GM21576 (cell line): ENCODE data around the gene NYAP2.

Experiments used
- ATAC-seq: cut with Tn5 transposase; IDR thresholded peaks from one replicate; pipeline ENCODE4 v1.9.1; 2021; ENCODE audit warnings: mild to moderate bottlenecking, moderate library complexity; ENCODE audit not compliant: unreplicated experiment

The NYAP2 gene

DNA sequence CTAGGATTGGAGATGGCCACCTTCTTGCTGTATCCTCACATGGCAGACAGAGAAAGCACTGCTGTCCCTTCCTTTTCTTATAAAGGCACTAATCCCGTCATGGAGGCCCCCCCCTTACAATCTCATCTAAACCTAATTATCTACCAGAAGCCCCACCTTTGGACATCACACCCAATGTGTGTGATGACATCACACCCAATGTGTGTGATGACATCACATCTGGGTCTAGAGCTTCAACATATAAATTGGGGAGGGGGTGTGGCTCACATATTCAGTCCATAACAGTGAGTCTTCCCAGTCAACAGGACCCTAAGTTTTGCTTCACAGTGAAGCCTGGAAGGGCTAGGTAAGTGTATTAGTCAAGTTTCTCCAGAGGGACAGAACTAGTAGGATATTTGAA is 213.1 kb downstream of the NYAP2 start:
- no peak for ATAC-seq

DNA sequence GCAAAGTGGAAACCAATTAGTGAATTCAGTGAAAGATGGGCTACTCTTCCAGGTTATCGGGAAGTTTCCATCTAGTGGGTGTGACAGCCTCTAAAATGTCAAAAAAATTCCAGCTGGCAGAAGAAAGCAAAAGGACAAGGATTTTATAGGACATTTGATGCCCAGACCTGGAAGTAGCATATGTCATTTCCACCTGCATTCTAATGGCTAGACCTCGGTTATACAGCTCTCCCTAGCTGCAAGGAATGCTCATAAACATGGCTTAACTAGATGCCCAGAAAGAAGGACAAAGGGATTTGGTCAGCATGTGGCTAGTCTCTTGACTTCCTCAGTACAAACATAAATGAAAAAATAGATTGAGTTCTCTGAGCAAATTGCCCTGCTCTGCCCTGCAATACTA is 215.4 kb downstream of the NYAP2 start:
- ATAC-seq: no peak

DNA sequence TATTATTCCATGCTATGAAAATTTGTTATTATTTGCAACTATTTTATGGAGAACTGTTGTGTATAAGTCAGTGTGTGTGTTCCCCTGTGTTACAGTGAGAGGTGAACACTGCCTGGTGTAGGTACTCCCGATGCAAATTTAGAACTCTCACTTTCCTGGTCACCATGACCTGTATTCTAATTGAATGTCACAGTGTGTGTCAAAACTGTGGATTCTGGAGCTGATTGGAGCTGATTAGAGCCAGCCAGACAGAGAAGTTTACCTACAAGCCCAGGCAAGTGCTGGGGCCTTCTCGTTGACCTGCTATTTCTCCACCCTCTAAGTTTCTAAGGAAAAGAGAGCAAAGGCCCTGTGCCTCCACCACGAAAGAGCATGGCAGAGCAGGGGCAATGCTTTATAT is 216.0 kb downstream of the NYAP2 start:
- no peak for ATAC-seq

DNA sequence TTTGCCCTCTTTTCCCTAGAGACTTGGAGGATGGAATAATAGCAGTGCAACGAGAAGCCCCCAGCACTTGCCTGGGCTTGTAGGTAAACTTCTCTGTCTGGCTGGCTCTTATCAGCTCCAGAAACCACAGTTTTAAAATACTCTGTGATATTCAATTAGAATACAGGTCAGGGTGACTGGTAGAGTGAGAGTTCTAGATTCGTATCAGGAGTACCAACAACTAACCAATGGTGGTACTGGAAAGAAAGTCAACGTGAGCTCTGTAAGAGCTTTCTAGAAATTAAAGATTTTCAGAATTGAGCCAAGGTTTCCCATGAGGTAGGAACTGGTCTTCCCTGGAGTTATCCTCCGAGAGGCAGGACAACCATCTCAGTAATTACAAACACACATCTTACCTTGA is 216.9 kb downstream of the NYAP2 start:
- no peak for ATAC-seq

GRCh38 chr2:225616848-225617247 is 217.3 kb downstream of the NYAP2 start:
- no peak for ATAC-seq

DNA sequence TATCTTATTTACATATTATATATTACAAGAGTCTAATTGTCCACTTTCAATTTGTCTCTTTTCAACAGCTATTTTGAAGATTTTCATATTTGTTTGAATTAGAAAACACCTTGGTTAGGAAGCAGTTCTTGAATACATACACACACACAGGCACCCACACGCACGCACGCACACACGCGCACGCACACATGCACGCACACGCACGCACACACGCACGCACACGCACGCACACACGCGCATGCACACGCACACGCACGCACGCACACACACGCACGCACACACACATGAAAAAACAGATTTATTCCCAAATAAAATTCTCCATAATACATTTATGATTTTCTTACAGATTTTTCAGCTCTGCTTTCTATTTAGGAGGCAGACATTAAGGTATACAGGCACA is 220.7 kb downstream of the NYAP2 start:
- ATAC-seq: no peak

- ATAC-seq: no peak
Measured at GRCh38 chr2:225630824-225631533, 231.5 kb downstream of the NYAP2 start.

DNA sequence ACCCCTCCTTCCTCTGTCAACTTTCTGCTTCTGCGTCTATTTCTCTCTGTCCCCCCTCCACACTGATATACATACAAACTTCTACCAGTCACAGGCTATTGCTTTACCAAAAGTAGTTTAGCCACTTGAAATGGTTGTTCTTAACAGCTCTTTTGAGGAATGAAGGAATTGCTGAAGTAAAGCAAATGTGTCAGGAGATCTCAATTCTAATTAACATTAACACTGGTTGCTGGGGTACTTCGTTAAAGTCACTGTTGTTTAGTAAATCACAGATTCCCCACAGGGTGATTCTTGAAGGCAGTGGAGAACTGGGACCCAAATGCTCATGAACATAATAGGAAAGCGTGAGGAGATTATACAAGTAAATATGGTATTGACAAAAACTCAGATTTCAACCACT is 232.8 kb downstream of the NYAP2 start:
- ATAC-seq: no peak

- ATAC-seq: no peak
Measured at GRCh38 chr2:225636558-225636957, 237.0 kb downstream of the NYAP2 start.

DNA sequence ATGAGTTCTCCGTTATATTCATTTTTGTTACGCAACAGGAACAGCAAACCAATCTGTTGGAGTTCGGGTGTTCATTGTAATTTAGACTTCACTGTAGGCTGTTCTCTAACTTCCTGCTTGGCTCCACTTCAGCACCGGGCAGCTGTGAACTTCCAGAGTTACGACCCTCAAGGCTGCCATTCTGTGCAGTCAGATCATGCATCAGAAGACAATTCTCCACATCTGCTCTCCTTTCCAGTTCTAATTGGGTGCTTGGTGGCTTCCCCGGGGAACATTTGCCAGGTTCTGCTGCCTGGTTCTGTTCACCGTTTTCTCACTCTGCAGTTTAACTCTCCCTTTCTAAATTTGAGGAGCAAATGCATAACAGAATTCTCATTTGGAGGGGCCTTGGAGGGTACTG is 237.7 kb downstream of the NYAP2 start:
- ATAC-seq: no peak

GRCh38 chr2:225640550-225640949 is 241.0 kb downstream of the NYAP2 start:
- no peak for ATAC-seq

DNA sequence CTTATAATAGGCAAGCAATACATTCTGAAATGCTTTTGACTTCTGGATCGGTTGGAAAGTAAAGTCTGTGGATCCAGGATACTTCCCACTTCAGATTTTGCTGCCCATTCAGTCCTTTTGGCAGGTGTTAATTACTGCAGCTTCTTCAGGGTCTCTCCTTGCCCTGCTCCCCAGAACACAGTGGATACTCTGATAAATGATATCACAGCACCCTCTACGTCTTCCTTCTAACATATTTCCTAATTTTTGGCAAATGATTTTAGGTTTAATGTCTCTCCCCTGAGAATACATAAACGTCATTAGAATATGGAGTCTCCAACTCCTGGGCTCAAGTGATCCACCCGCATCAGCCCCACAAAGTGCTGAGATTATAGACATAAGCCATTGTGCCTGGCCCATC is 249.8 kb downstream of the NYAP2 start:
- ATAC-seq: no peak

DNA sequence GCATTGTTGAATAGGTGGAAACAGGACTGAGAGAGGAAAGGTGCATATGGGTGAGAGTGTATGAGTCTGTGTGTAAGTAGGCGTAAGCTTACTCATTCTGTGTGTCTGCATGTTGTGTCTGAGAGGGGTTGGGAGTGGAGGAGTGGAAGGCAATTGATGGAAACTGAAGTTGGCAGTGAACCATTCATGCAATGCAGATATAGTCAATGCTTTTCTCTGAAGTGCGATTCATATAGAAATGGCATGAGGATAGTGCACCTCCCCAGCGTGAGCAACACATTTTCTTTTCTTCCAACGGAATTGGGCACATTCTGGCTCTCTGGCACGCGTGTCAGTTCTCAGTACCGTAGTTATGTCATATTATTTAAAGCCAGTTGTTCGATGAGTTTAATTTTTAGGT is 250.5 kb downstream of the NYAP2 start:
- no peak for ATAC-seq

- peak; percentile 76 for ATAC-seq
Measured at GRCh38 chr2:225660262-225661131, 261.0 kb downstream of the NYAP2 start.

DNA sequence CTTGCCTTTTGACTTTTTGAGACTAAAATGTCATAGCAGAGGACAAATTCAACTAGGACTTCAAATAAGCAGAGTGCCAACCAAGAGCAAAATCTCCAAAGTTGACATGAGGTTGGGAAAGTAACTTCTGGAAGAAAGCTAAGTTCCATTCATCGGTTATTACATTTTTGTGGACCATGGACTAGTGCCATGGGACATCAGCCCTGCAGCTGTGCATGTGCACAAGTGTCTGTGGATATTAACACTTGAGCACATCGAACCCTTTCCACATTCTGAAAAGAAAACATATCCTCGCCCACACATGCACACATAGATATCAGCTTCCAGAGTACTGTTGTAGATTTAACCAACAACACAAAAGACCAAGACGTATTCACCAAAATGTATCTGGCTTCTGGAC is 262.6 kb downstream of the NYAP2 start:
- ATAC-seq: no peak

DNA sequence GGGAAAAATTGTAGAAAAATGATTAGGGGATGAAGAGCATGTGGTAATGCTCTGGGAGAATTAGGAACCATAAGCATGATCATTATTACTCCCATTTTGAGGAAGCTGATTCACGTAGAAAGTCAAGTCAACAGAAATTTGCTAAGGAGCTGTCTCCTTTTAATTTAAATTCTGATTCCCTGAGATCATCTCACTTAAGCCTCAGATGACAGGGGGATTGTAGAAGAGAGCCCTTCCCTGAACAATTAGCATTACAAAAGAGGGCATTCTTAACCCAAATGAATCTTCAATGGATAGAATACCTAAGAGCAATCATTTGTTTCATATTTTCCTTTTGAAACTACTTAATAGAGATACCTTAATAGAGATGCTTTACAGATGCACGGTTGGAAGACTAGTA is 267.9 kb downstream of the NYAP2 start:
- ATAC-seq: no peak

GRCh38 chr2:225668606-225669266 is 269.2 kb downstream of the NYAP2 start:
- peak; percentile 90 for ATAC-seq

- ATAC-seq: no peak
Measured at GRCh38 chr2:225670111-225670974, 270.8 kb downstream of the NYAP2 start.

DNA sequence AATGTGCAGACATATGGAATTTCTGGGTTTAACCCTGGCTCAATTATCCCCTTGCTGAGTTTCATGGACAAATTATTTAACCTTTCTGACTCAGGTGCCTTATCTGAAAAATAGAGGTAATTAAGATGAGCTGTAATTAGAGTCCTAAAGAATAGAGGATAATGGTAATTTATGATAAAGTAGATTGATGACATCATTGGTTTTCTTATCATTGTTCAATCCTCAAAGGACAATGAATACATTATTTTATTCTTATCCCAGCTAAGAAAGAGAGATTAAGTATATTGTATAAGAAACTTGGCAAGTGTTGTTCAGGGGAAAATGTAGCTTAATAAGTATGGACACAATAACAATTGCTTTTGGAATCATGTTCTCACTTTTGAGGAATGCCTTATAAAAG is 279.3 kb downstream of the NYAP2 start:
- ATAC-seq: no peak

- ATAC-seq: no peak
Measured at GRCh38 chr2:225683258-225683657, 283.7 kb downstream of the NYAP2 start.

DNA sequence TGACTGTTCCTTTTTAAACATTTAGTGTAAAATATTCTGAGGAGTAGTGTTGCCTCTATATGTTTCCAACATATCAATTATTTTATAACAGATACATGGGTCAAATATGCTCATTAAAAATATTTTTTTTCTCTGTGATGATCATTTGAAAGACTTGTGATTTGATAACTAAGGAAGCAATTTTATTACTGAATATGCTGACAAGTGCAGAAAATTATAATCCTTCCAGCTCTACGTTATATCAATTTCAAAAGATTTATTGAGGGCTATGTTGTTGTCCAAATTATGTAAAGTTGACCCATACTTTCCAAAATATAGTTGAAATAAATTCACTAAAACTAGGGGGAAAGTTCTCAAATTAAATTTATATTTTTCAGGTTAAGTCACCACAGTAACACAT is 290.6 kb downstream of the NYAP2 start:
- no peak for ATAC-seq
